ENCODE measurements around the gene LCE3D. TPM values are rescaled to one million over a fixed set of nuclear protein-coding genes. Genes with fewer than 3 reads are reported as not detected.

The LCE3D gene
- total and polyA plus RNA-seq, 2 experiments from 2014 or later: not detected

GRCh38 chr1:152546704-152547103 is 33.6 kb downstream of the LCE3D start:
- Histone ChIP-seq H3K4me2 (no peak overlapping the region), H3K27me3 (ENCODE audit: insufficient read depth) (no peaks in the 10 kb centered on the region), H4K20me1 (replicated peaks; ENCODE audit: insufficient read depth) (no peaks in the 10 kb centered on the region), H3F3A (replicated peaks; ENCODE audit: low read depth) (no peaks in the 10 kb centered on the region), H3K4me3 (no peak overlapping the region), H2AFZ (no peak overlapping the region), H3K4me1 (ENCODE audit: insufficient read depth) (no peaks in the 10 kb centered on the region), H3K79me2 (replicated peaks; ENCODE audit: insufficient read depth) (no peaks in the 10 kb centered on the region), H3K27ac (ENCODE audit: low read depth) (no peak overlapping the region), H3K9me2 (ENCODE audit: insufficient read depth) (peaks cover 25% of the 10 kb centered on the region; the same call in 1 of the 2 replicates), H3K36me3 (ENCODE audit: insufficient read depth) (no peaks in the 10 kb centered on the region)
- Mint-ChIP-seq H3K4me3 (no peak overlapping the region), H3K4me1 (no peaks in the 10 kb centered on the region), H3K9me3 (peaks cover 6% of the 10 kb centered on the region), H3K36me3 (ENCODE audit: low read depth) (no peaks in the 10 kb centered on the region), H3K27me3 (ENCODE audit: insufficient read depth, low read depth, poor library complexity) (peaks cover 2% of the 10 kb centered on the region), H3K27ac (no peak overlapping the region)
- ATAC-seq (no peak), DNase-seq (ENCODE audit: low spot score) (no peak)
- TF ChIP-seq NANOG (IDR thresholded peaks at IDR 0.05; ENCODE audit: borderline replicate concordance): no peak
- TF ChIP-seq JUNB (IDR thresholded peaks at IDR 0.05; ENCODE audit: unreplicated experiment): no peak
- no peak for TF ChIP-seq POLR2AphosphoS5 (IDR thresholded peaks at IDR 0.05; ENCODE audit: low read depth)
- no peak for TF ChIP-seq EZH2phosphoT487 (IDR thresholded peaks at IDR 0.05; ENCODE audit: unreplicated experiment)
- TF ChIP-seq STAT1 (IDR thresholded peaks at IDR 0.05; ENCODE audit: unreplicated experiment): no peak
- no peak for TF ChIP-seq EZH2 (IDR thresholded peaks at IDR 0.05; ENCODE audit: low read depth, unreplicated experiment)
- no peak for TF ChIP-seq ETS1 (IDR thresholded peaks at IDR 0.05)
- no peak for TF ChIP-seq ZNF114 (CRISPR knock-in tag; IDR thresholded peaks at IDR 0.05)
- TF ChIP-seq ZNF462 (CRISPR knock-in tag; IDR thresholded peaks at IDR 0.05): no peak
- TF ChIP-seq CTCF (conservative IDR thresholded peaks at IDR 0.05; ENCODE audit: low read depth in 2 of 2): no peak
- no peak for TF ChIP-seq CREB1 (CRISPR knock-in tag; IDR thresholded peaks at IDR 0.05; ENCODE audit: low read depth)
- no peak for TF ChIP-seq REST (IDR thresholded peaks at IDR 0.05; ENCODE audit: unreplicated experiment)
- no peak for TF ChIP-seq ZNF331 (CRISPR knock-in tag; IDR thresholded peaks at IDR 0.05; ENCODE audit: low read depth)
